ENCODE results near the gene OR5H15.
"Not testable (repeated sequence)": the region's sequence is repeated elsewhere in the genome, so short reads cannot be mapped to it uniquely, and the experiment has no call there.

Gene OR5H15

DNA sequence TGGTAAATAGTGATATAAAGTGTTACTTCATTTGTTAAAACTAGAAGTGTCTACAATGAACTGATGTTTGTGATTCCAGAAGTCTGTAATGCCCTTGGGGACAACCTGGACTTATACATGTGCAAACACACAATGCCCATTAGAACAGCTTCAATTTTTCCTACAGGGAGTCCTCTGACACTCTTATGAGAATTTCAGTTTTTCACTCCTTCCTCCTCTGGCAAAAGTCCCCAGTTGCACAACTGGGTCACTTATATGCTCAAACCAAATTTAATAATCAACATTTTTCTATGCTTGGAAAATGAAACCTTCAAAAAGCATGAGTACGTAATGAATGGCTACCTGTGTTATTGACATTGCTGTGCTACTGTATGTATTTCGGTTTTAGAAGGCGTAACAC lies at the start of gene OR5H15:
TSS of gene OR5H15 (plus strand) at position 301 of the 400 bp plus-strand sequence. CDS start 2,004 bp downstream, outside the sequence.
- no peak for DNase-seq

DNA sequence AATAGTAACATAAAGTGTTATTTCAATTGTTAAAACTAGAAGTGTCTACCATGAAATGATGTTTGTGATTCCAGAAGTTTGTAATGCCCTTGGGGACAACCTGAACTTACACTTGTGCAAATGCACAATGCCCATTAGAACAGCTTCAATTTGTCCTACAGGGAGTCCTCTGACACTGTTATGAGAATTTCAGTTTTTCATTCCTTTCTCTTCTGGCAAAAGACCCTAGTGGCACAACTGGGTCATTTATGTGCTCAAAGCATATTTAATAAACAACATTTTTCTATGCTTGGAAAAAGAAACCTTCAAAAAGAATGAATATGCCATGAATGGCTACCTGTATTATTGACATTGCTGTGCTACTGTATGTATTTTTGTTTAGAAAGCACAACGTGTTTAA lies 36.1 kb upstream of the OR5H15 start, which contains the start of gene OR5H1:
TSS of gene OR5H1 (plus strand) at position 301 of the 400 bp plus-strand sequence. CDS start 1,977 bp downstream, outside the sequence.
- DNase-seq: no peak

DNA sequence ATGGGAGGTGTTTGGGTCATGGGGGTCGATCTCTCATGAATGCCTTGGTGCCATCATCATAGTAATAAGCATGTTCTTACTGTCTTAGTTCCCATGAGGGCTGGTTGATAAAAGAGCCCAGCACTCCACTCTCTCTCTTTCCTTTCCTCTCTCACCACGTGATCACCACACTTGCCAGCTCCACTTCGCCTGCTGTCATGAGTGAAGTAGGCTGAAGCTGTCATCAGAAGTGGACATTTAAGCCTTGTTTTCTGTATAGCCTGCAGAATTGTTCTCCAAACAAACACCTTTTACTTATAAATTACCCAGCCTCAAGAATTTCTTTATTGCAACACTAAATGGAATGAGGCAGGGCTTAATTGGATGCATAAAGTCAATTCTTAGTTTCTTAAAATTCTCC lies 29.9 kb upstream of the OR5H15 start:
- DNase-seq: no peak

DNA sequence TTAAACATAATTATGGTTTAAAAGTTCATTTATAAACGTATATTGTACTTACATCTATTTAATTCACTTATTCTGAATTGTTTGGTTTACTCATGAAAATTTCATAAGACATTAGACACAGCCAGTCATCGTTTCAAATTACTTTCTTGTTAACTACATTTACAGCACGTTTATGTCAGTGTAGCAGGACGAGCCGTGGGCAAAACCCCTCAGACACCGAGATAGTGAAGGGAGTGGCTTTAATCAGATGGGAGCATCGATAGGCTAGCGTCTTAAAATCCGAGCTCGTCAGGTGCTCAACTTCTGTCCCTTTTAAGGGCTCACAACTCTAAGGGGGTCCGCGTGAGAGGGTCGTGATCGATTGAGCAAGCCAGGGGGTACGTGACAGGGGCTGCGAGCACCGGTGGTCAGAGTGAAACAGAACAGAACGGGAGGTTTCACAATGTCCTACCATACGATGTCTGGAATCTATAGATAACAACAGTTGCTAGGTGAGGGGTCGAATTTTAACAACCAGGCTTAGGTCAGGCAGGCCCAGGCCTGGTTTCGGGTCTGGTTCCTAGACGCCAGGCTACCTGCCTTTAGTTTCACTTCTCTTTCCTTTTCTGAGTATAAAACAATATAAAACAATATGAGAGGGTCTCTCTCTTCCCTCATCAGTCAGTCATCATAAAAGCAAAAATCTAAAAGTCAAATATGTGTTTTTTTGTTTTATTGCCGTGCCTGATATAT lies 28.5 kb upstream of the OR5H15 start:
- not testable (repeated sequence) for DNase-seq

DNA sequence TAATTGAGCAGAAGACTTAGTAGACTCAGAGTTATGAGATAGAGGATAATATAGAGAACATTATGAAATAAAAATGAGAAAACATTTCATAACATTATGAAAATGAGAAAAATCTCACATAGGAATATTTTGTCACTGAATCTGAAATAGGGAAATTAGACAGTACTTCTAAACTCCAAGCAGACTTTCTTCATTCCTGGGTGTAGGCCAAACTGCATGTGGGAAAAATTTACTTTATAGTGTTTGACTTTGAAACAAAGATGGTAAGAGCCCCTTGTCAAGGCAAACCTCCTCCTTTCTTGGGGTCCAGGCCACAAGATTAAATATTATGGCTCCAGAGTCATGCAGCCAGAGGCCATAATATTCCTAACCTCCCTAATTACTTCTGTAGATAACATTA lies 26.0 kb upstream of the OR5H15 start:
- DNase-seq: no peak

DNA sequence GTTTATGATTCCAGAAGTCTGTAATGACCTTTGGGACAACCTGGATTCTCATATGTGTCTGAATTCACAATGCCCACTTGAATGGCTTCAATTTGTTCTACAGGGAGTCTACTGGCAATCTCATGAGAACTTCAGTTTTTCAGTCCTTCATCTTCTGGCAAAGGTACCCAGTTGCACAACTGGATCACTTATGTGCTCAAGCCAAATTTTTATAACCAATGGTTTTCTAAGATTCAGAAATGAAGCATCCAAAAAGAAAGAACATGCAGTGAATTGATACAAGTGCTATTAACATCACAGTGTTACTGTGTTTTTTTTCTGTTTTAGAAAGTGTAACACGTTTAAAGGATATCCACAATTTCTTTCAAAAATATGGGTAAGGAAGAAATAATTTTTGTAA lies 19.3 kb upstream of the OR5H15 start, which contains the start of gene OR5H14:
TSS of gene OR5H14 (plus strand) at position 301 of the 400 bp plus-strand sequence. CDS start 1,907 bp downstream, outside the sequence.
- DNase-seq: no peak

DNA sequence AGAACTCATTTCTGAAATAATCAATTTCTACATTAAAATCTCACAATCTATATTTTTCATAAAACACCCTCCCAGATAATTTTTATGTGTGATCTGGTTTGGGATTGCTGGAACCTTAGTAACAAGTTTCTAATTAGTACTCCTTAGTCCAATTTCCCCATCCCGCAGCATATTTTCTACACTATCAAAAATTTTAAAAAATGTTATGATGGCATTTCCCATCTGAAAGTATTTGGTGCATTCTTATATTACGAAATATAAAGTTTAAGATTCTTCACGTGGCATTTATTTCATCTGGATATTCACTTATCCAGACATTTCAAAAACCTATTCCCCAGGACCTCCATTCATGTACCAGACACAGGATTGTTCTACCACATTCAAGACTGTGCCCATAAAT lies 17.7 kb upstream of the OR5H15 start:
- DNase-seq: no peak

DNA sequence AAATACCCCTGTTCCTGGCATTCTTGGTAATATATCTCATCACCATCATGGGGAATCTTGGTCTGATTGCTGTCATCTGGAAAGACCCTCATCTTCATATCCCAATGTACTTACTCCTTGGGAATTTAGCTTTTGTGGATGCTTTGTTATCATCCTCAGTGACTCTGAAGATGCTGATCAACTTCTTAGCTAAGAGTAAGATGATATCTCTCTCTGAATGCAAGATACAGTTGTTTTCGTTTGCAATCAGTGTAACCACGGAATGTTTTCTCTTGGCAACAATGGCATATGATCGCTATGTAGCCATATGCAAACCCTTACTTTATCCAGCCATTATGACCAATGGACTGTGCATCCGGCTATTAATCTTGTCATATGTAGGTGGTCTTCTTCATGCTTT lies 17.0 kb upstream of the OR5H15 start:
- DNase-seq: not testable (repeated sequence)

DNA sequence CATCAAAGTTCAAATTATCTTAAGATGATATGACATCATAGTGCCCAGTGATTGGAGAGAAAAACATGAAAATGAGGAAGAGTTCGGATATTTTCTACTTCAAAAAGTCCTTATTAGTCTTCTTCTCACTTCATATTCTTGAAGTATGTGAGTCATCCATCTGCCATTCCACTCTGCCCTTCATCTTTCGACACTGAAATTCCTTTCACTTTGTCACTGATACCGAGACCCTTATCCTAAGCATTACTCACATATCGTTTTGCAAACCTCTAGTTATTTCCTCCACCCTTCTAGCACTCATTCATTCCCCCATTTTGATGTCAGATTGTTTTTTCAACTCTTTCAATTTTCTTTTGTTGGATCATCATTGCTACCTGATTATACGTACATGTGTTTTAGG lies 15.3 kb upstream of the OR5H15 start:
- no peak for DNase-seq

DNA sequence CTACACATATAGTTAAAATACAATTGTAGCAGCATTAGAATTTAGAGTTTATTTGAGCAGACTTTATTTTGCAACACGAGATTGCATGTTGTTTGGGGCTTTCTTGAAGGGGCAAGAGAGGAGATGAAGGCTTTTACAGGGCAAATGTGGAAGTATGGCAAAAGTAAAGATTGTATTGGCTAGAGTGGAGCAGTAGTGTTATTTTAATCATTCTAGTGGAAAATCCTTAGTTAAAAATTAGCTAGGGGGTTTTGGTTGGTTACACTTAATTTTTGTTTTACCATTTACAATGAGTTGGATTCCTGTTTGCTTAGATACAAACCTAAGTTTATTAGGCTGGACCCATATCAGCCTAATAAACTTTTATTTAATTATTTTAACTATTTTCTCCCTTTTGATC lies 4.6 kb downstream of the OR5H15 start:
- DNase-seq: no peak

DNA sequence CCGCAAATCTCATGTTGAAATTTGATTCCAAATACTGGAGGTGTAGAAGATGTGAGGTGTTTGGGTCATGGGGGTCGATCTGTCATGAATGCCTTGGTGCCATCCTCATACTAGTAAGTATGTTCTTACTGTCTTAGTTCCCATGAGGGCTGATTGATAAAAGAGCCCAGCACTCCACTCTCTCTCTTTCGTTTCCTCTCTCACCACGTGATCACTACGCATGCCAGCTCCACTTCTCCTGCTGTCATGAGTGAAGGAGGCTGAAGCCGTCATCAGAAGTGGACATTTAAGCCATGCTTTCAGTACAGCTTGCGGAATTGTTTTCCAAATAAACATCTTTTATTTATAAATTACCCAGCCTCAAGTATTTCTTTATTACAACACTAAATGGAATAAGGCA lies 6.1 kb downstream of the OR5H15 start:
- no peak for DNase-seq

DNA sequence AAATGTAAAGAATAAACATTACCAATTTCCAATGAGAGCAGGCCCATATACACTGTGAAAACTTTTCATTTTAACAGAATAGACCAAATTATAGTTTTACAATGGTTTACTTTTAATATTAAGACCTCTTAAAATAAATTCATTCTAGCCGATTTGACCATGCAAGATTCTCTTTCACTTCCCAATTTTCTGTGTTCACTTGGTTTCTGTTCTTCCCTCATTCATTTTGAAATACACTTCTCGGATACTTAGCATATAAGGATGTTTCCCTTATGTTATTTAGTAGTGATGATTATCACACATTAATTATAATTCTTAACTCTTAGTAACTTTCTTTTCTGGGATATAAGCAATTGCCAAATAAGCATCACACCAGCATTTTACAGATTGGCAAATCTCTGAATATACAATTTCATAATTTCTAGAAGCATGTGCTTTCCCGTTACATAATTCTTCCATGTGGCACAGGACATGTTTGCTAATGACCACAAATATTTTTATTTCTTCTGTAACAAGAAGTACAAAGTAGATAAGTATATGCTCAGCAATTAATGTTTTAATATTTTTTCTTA lies 13.9 kb downstream of the OR5H15 start:
- no peak for DNase-seq

DNA sequence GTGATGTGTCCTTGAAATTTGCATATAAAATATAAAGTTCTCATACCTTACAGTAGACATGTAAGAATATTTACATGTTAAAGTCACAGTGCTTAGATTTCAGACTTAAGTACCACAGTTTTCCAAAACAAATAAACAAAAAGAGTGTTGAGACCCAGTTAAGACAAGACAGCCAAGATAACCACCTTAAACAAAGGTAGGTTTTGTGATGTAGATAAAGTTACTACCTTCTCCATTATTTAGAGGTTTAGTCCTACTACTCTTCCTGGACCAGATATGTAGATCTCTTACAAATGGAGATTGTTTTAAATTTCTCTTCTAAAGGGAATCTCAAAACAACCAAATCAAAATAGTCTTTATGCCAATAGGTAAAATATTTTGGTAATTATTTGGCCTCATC lies 15.7 kb downstream of the OR5H15 start:
- DNase-seq: no peak

DNA sequence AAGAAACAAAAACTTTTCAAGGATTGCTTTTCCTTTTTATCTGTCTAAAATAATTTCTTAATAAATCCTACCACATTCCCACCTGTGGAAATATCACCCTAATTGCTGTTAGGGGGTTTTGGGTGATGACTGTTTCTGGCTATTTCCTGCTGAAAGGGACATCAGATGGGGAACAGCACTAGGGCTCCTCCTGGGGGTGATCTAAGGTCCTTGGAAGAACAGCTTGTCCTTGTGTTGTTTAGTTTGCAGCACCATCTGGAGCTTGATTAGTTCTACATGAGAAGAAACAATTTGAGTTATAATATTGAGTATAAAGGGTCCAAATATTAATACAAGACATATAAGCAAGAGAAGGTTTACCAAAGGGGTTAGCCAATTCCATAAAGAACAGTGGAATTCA lies 18.7 kb downstream of the OR5H15 start:
- no peak for DNase-seq

DNA sequence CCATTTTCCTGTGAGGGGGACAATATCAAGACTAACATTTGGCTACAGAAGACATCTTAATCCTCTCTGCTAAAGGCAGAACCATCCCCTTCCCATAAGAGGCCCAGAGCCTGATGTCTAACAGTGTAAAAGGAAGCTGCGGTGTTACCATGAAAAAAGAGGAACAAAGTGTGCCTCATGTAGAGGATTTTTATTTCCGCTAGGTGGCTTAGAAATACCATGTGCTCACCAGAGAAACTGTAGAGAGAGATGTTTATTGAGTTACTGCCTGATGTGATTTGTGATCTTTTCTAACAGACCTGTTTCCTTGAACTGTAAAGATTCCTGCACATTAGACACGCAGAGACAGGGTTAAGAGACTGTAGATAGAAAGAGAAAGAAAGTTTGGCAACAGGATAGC lies 22.0 kb downstream of the OR5H15 start:
- no peak for DNase-seq

DNA sequence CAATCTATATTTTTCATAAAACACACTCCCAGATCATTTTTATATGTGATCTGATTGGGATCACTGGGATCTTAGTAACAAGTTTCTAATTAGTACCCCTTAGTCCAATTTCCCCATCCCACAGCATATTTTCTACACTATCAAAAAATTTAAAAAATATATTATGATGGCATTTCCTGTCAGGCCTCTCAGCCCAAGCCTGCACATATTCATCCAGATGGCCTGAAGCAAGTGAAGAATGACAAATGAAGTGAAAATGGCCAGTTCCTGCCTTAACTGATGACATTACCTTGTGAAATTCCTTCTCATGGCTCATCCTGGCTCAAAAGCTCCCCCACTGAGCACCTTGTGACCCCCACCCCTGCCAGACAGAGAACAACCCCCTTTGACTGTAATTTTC lies 24.4 kb downstream of the OR5H15 start:
- DNase-seq: not testable (repeated sequence)

DNA sequence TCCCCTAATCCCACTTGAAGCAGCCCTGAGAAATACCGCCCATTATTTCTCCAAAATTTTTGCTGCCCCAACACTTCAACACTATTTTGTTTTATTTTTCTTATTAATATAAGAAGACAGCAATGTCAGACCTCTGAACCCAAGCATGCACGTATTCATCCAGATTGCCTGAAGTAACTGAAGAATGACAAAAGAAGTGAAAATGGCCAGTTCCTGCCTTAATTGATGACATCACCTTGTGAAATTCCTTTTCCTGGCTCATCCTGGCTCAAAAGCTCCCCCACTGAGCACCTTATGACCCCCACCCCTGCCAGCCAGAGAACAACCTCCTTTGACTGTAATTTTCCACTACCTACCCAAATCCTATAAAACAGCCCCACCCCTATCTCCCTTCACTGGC lies 29.8 kb downstream of the OR5H15 start:
- DNase-seq: not testable (repeated sequence)

DNA sequence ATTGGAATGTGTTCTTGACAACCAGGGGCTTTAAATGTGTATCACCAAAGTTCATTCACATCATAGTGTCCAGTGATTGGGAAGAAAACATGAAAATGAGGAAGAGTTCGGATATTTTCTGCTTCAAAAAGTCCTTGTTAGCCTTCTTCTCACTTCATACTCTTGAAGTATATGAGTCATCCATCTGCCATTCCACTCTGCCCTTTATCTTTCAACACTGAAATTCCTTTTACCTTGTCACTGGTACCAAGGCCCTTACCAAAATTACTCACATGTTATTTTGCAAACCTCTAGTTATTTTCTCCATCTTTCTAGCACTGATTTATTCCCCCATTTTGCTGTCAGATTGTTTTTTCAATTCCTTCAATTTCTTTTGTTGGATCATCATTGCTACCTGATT lies 32.5 kb downstream of the OR5H15 start:
- no peak for DNase-seq

DNA sequence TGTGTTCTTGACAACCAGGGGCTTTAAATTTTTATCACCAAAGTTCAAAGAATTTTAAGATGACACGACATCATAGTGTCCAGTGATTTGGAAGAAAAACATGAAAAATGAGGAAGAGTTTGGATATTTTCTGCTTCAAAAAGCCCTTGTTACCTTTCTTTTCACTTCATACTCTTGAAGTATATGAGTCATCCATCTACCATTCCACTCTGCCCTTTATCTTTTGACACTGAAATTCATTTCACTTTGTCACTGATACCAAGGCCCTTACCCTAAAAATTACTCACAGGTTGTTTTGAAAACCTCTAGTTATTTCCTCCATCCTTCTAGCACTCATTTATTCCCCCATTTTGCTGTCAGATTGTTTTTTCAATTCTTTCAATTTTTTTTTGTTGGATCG lies 42.7 kb downstream of the OR5H15 start:
- no peak for DNase-seq

DNA sequence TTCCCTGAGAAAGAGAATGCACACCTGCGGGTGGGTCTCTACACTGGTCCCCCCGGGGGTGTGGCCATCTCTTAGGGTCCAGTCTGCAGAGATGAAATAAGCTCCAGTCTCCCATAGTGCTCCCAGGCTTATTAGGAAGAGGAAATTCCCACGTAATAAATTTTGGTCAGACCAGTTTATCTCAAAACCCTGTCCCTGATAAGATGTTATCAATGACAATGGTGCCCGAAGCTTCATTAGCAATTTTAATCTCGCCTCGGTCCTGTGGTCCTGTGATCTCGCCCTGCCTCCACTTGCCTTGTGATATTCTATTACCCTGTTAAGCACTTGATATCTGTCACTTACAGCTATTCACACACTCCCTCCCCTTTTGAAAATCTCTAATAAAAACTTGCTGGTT lies 46.8 kb downstream of the OR5H15 start:
- no peak for DNase-seq

DNA sequence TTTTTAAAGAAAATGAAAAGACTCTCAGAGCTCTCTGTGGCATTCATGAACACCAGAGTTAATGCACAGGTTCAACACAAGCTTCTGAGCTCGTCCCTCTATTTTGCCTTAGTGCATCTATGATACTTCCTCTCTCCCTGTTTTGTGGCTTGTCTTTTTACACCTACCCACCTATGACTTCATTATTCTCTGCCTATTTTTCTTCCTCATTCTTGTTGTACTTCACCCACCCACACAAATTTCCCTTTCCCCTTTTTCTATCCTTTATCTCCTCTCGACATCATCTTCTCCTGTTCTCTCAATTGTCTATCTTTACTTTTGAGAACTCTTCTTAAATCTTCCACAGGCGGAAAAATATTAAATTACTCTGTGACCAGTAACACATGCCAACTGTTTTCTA lies 48.6 kb downstream of the OR5H15 start:
- DNase-seq: no peak

Data from NCI-H1092 (cell line).